HG03342 (cell line): Measurements from ENCODE around the gene SYNGR2.

Source experiments
- ATAC-seq: cut with Tn5 transposase; IDR thresholded peaks from one replicate; pipeline ENCODE4 v1.9.1; 2021; ENCODE audit warnings: mild to moderate bottlenecking, moderate library complexity; ENCODE audit not compliant: unreplicated experiment

Gene SYNGR2, protein sequence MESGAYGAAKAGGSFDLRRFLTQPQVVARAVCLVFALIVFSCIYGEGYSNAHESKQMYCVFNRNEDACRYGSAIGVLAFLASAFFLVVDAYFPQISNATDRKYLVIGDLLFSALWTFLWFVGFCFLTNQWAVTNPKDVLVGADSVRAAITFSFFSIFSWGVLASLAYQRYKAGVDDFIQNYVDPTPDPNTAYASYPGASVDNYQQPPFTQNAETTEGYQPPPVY

GRCh38 chr17:78168242-78168902, at the start of gene SYNGR2:
Gene SYNGR2 (plus strand): TSS chr17:78168581. CDS start chr17:78168617, 36 bp downstream.
- ATAC-seq: peak; percentile 50

DNA sequence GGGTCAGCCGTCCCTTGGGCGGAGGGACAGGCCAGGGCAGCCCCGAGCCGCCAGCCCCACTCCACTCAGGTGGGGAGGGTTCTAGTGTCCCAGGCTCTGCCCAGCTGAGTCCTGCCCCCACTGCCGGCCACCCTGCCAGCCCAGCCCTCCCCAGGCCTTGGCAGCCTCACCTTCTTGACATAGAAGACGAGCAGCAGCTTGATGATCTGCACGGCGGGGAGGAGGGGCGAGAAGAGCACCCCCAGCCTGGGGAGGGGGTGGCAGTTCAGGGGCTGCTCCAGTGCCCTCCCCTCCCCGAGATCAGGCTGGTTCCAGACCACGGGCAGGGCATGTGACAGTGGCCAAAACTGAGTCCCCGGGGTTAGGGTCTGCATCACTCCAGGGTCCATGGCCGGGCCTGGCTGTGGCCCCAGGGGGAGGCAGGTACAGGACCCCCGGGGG, 49.6 kb upstream of the SYNGR2 start:
- no peak for ATAC-seq

GRCh38 chr17:78120537-78120936, 47.8 kb upstream of the SYNGR2 start:
- ATAC-seq: no peak

- no peak for ATAC-seq
These were observed 47.2 kb upstream of the SYNGR2 start for GRCh38 chr17:78120971-78121800.

GRCh38 chr17:78121801-78122215, 46.6 kb upstream of the SYNGR2 start:
- no peak for ATAC-seq

DNA sequence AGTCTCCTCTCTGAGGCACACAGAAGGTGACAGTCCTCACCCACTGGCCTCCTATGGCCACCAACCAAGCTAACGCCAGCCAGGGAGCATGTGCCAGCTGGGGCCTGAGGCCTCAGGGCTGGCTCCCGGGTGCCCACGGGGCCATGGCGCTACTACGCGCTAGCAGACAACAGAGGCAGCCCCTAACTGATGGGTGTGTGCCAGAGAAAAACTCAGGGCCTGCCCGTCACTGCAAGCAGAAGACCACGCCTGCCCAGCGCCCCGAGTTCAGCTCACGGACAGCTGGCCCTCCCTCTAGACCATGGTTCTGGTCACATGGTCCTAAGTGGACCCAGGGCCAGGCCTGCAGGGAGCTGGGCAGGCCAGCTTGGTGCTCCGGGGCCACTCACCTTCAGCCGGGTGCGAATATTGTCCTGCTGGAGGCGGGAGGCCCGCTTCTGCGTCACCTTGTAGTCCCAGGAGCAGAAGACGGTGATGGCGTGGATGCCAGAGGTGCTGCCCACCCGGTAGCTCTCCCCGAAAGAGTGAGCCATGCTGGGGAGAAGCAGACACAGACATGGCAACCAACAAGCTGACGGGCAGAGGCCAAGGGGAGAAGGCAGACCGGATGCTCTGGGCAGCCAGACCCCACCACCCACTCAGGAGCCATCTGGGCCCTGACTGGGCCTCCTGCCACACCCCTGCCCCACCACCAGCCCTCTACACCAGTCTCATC, 46.0 kb upstream of the SYNGR2 start:
- ATAC-seq: no peak

DNA sequence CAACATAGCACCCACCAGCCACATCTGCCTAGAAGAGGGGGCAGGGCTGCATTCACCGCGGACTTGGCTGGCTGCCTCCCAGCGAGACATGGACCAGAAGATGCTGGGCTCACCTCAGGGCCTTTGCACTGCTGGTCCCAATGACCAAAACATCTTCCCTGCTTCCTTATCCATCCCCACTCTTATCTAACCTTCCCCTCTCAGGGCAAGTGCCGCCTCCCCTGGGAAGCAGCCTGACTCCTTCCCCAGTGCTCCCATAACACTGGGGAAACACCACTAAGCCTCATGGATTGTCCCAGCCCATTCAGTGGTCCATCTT, 45.5 kb upstream of the SYNGR2 start:
- no peak for ATAC-seq

DNA sequence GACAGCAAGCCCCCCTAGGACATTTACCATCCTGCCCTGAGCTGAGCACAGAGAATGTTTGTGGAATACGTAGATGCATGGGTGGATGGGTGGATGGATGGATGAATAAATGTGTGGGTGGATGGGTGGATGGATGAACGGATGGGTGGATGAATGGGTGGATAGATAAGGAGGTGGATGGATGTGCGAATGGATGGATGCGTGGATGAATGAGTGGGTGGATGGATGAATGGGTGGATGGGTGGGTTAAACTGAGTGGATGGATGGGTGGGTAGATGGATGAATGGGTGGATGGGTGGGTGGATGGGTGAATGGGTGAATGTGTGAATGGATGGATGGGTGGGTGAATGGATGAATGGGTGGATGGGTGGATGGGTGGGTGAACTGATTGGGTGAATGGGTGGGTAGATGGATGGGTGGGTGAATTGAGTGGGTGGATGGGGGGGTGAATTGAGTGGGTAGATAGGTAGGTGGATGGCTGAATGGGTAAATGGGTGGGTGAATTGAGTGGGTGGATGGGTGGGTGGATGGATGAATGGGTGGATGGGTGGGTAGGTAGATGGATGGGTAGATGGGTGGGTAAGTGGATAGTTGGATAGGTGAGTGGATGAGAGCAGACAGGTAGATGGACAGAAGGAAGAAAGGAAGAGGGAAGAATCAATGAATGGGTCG, 45.0 kb upstream of the SYNGR2 start:
- ATAC-seq: no peak

- no peak for ATAC-seq
These were observed 44.1 kb upstream of the SYNGR2 start for GRCh38 chr17:78124081-78124835.

DNA sequence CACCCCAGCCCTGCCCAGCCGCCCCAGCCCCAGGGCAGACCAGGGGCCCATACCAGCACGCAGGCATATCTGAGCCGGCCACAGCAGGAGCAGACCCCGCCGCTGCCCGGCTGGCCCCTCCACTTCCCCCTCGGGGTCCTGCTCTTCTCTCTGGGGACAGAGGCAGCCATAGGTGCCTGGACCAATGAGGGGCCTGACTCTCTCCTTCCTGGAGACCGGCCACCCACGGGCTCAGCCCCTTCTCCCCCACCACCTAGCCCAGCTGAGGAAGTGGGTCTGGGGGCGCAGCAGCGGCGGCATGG, 43.6 kb upstream of the SYNGR2 start:
- ATAC-seq: no peak

GRCh38 chr17:78125138-78125913, 43.1 kb upstream of the SYNGR2 start:
- ATAC-seq: no peak

- no peak for ATAC-seq
These were observed 42.1 kb upstream of the SYNGR2 start for GRCh38 chr17:78125976-78126894.

- ATAC-seq: no peak
These were observed 41.5 kb upstream of the SYNGR2 start for GRCh38 chr17:78126895-78127238.

DNA sequence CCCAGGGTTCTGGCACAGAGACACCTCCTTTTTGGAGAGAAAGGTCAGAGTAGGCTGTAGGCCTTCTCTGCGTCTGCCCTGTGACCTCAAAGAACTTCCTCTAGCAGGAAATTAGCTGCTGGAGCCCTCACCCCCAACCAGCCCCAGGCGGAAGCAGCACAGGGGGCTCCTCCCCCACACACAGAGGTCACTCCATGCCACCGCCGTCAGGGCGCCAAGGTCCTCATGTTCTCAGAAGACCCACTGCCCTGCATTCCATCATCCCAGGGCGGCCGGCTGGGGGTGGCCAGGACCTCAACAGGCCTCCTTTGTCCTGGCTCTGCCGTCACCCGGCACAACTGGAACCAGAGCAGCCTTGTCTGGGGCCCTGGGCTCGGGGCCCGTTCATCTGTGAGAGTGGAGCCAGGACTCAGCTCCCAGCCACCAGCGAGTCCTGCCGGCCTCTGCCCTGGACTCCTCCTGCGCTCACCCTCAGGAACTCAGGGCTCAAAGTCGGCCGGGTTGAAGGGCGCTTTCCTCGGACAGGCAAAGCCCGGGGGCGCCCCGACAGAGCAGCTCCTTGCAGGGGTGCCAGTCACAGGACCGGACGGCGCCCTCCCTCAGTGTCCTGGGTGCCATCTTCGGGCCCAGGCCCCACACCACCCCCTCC, 41.0 kb upstream of the SYNGR2 start:
- ATAC-seq: no peak

DNA sequence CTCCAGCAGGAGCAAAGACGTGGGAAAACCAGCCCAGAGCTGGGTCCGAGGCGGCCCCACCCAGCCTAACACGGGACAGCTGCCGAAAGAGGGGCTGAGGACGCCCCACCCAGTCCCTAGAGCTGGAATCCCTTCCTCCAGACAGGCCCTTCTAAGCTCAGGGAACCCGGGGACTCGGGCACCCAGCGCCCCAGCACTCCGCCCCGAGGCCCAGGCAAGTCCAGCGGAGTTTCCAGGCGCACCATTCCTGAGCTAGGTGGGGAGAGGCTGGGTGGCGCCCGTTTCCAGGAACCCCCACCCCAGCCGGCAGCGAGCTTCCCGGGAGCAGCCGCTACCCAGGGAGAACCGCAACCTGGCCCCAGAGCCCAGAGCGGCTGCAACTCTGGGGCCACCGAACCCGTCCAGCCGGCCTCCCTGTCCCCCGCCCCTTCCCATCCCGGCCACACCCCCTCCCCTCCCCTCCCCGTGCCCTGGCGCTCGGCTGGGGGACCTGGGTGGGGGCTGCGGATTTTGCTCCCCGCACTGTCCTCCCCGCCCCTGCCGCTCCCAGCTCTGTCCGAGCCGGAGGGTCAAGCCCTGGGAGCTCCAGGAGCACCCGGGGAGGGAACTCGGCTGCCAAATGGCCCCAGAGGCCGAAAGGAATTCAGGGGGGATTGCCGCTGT, 40.4 kb upstream of the SYNGR2 start:
- no peak for ATAC-seq

DNA sequence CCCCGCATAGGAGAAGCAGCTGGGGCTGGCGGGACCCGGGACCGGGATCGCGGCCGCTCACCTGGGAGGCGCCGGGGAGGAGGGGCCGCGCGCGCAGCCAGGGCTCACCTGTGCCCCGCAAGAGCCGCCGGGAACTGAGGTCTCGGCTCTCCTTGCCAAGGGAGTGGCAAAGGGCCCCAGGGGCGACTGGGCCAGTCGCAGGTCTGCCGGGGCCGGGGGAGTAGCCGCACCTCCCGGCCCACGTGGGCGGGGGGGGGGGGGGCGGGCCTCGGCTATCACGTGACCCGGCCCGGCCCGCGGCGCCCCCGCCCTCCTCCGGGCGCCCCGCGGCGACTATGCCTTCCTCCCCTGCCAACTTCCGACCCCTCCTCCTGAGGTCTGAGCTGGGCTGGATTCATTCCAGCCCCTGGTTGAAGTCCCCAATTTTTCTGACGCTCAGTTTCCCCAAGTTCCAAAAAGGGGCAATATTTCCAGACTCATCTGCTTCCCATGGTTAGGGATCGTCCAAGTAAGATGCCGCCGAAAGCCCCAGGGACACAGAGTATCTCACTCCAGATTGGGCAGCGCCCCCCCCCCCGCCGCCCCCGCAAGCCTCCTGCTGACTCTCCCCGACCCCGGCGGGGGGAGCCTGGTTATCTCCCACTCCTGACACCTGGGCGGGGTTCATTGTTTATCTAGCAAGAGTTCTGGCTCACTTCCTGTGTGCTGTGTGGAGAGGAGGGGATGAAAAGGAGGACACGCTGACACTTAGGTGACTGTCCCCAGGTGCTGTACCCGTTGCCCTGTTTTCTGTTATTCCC, 39.6 kb upstream of the SYNGR2 start, which contains the start of gene TMC6:
Gene TMC6, minus strand, starts transcription at position 205 of the 800 bp plus-strand sequence. CDS start 1,923 bp downstream, outside the sequence.
- ATAC-seq: peak; percentile 21
